GM23248 (cell line): ENCODE measurements around the gene RNF125.

ENCODE experiments used
- EZH2 ChIP-seq: fragments of 200-600 bp; sonication (generic); IDR thresholded peaks from 2 replicates; pipeline ENCODE4 v1.6.1; 2018; ENCODE audit warnings: antibody characterized with exemption, mild to moderate bottlenecking; ENCODE audit not compliant: insufficient read depth, poor library complexity, severe bottlenecking
- EZH2phosphoT487 ChIP-seq: fragments of 200-600 bp; sonication (generic); IDR thresholded peaks from 2 replicates; pipeline ENCODE4 v1.6.1; 2018; ENCODE audit warnings: antibody characterized with exemption, moderate library complexity, mild to moderate bottlenecking, low read depth; ENCODE audit not compliant: insufficient read depth

DNA sequence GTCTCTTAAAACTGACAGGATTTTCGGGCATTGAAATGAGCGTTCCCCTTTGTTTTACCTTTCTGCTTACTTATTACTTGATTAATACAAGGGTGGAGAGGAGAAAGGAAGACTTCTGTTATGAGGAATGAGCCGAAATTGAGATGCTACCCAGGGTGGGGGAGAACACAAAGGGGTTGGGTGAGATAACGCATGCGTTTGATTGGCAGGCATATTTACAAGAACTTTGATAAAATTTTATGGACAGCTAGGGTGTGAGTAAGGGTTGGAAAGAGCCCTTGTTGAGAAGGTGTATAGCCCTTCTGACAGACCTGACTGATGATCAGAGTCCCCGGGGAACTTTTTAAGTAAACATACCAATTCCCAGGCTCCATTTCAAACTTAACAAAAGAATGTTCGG, 74.9 kb downstream of the RNF125 start:
- no peak for TF ChIP-seq EZH2phosphoT487
- TF ChIP-seq EZH2: no peak
